Trophoblast cell (in vitro differentiated cells and primary cell): ENCODE measurements around the gene ZACN.

Source experiments
- DNase-seq, 2 donors: peaks; one replicate each; pipeline ENCODE4 v3.0.0-alpha.2; 2016
- H2AFZ ChIP-seq: 2 replicates; pipeline ENCODE4 v1.6.1; 2013; ENCODE audit warnings: low read length, moderate library complexity, mild to moderate bottlenecking; ENCODE audit not compliant: insufficient read depth, poor library complexity
- H2AK5ac ChIP-seq: 2 replicates; pipeline ENCODE4 v1.6.1; 2013; ENCODE audit warnings: mild to moderate bottlenecking, low read length
- H2BK120ac ChIP-seq: 2 replicates; pipeline ENCODE4 v1.6.1; 2013; ENCODE audit warnings: low read length, mild to moderate bottlenecking, moderate library complexity; ENCODE audit not compliant: insufficient read depth, poor library complexity
- H2BK12ac ChIP-seq: 2 replicates; pipeline ENCODE4 v1.6.1; 2013; ENCODE audit warnings: mild to moderate bottlenecking, low read length, moderate library complexity
- H2BK5ac ChIP-seq: 2 replicates; pipeline ENCODE4 v1.6.1; 2013; ENCODE audit warnings: low read length, low read depth, moderate library complexity, mild to moderate bottlenecking; ENCODE audit not compliant: poor library complexity
- H3K14ac ChIP-seq: 2 replicates; pipeline ENCODE4 v1.6.1; 2013; ENCODE audit warnings: mild to moderate bottlenecking, low read length
- H3K18ac ChIP-seq: 2 replicates; pipeline ENCODE4 v1.6.1; 2013; ENCODE audit warnings: mild to moderate bottlenecking, low read length
- H3K23ac ChIP-seq: 2 replicates; pipeline ENCODE4 v1.6.1; 2013; ENCODE audit warnings: low read length
- H3K27ac ChIP-seq: 2 replicates; pipeline ENCODE4 v1.5.1; 2013; ENCODE audit warnings: low read depth, mild to moderate bottlenecking, inconsistent platforms, low read length, moderate library complexity
- H3K27me3 ChIP-seq: 2 replicates; pipeline ENCODE4 v1.6.1; 2013; ENCODE audit warnings: inconsistent platforms, mild to moderate bottlenecking, low read length, moderate library complexity; ENCODE audit not compliant: insufficient read depth
- H3K36me3 ChIP-seq, 2 experiments: 1 replicate in 1 of 2; 2 replicates in 1 of 2; pipeline ENCODE4 v1.6.1; 2013; ENCODE audit warnings: low read length in 2 of 2, mild to moderate bottlenecking in 2 of 2, moderate library complexity in 1 of 2; ENCODE audit not compliant: insufficient read depth in 2 of 2, control insufficient read depth in 1 of 2
- H3K4ac ChIP-seq: 2 replicates; pipeline ENCODE4 v1.6.1; 2013; ENCODE audit warnings: low read depth, mild to moderate bottlenecking, low read length, moderate library complexity
- H3K4me1 ChIP-seq, 2 experiments: 1 replicate in 1 of 2; 2 replicates in 1 of 2; pipeline ENCODE4 v1.6.1; 2013; ENCODE audit warnings: low read length in 2 of 2, mild to moderate bottlenecking in 2 of 2, moderate library complexity in 1 of 2; ENCODE audit not compliant: insufficient read depth in 2 of 2, control insufficient read depth in 1 of 2
- H3K4me2 ChIP-seq: 2 replicates; pipeline ENCODE4 v1.6.1; 2013; ENCODE audit warnings: inconsistent platforms, mild to moderate bottlenecking, low read length, moderate library complexity
- H3K4me3 ChIP-seq: 2 replicates; pipeline ENCODE4 v1.5.1; 2013; ENCODE audit warnings: mild to moderate bottlenecking, low read depth, low read length, inconsistent platforms
- H3K79me1 ChIP-seq: one replicate; pipeline ENCODE4 v1.6.1; 2013; ENCODE audit warnings: low read length
- H3K79me2 ChIP-seq: 2 replicates; pipeline ENCODE4 v1.6.1; 2013; ENCODE audit warnings: low read length, mild to moderate bottlenecking; ENCODE audit not compliant: control insufficient read depth, insufficient read depth, poor library complexity
- H3K9ac ChIP-seq: 2 replicates; pipeline ENCODE4 v1.6.1; 2013; ENCODE audit warnings: mild to moderate bottlenecking, low read length
- H3K9me3 ChIP-seq: 2 replicates; pipeline ENCODE4 v1.6.1; 2013; ENCODE audit warnings: low read depth, mild to moderate bottlenecking, control low read depth, inconsistent platforms, low read length; ENCODE audit not compliant: insufficient read depth
- H4K12ac ChIP-seq: 2 replicates; pipeline ENCODE4 v1.6.1; 2013; ENCODE audit warnings: low read depth, mild to moderate bottlenecking, low read length, moderate library complexity
- H4K8ac ChIP-seq: 2 replicates; pipeline ENCODE4 v1.6.1; 2013; ENCODE audit warnings: low read depth, mild to moderate bottlenecking, low read length, moderate library complexity
- H4K91ac ChIP-seq: one replicate; pipeline ENCODE4 v1.6.1; 2013; ENCODE audit warnings: low read depth, mild to moderate bottlenecking, low read length, moderate library complexity
- WGBS: extraction: QIAGEN DNeasy Blood & Tissue Kit; methylation state at CpG from one replicate; pipeline ENCODE4 v1.1.7; 2013; ENCODE audit warnings: missing lambda C conversion rate; ENCODE audit not compliant: insufficient read length, insufficient coverage; ENCODE audit errors: extremely low coverage; 5-methylcytosine and 5-hydroxymethylcytosine counted together

Gene ZACN

DNA sequence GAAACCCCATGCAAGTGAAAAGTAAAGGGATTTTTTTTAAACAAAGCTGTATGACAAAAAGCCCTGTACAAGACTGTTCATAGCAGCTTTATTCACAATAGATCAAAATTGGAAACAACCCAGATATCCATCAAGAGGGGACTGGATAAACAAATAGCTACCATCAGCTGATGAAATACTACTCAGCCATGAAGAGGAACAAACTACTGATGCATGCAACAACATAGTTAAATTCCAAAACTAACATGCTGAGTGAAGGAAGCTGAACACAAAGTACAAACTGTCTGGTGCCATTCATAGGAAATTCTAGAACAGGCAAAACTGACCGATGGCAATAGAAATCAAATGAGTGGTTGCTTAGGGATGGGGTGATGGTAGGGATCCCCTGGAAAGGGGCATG, 46.9 kb downstream of the ZACN start:
- DNase-seq = no peak
- no peak overlapping the region for H3K14ac ChIP-seq
- no CpG with 5 or more reads among the region's 1 CpG for WGBS

DNA sequence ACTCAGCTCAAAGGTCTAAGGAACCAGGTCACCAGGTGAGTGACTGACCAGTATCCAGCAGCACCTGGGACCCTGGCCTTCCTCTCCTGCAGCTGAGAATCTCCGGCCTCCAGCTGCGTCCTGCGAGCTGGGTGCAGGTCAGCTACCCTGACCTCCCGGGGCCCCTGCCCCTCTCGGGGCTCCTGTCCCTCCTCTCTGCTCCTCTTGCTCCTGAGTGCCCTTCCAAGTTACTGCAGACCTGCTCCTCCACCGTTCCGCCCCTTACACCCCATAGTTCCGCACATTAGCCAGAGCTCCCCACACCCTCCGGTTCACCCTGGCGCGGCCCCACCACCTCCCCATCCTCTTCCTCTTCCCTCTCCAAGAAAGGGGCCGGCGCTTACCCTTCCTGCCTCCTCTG, 51.5 kb downstream of the ZACN start:
- no CpG with 5 or more reads among the region's 13 CpGs for WGBS
- H3K4ac ChIP-seq = no peak overlapping the region
- no peak overlapping the region for H3K9ac ChIP-seq
- no peaks in the 10 kb centered on the region for H3K36me3 ChIP-seq
- peaks cover 5% of the 10 kb centered on the region for H3K79me1 ChIP-seq
- H2BK5ac ChIP-seq = no peak overlapping the region
- no peak overlapping the region for H4K91ac ChIP-seq
- H3K14ac ChIP-seq = no peak overlapping the region
- H3K27ac ChIP-seq = no peak overlapping the region
- H3K4me2 ChIP-seq = no peak overlapping the region
- H3K4me1 ChIP-seq = peaks cover 12 to 13% of the 10 kb centered on the region in 2 experiments
- H3K27me3 ChIP-seq = peaks cover 7% of the 10 kb centered on the region
- peaks cover 2% of the 10 kb centered on the region for H3K9me3 ChIP-seq
- no peak overlapping the region for H3K23ac ChIP-seq
- no peak overlapping the region for H2BK120ac ChIP-seq
- no peaks in the 10 kb centered on the region for H3K79me2 ChIP-seq
- H4K12ac ChIP-seq = no peak overlapping the region
- no peak overlapping the region for H2AFZ ChIP-seq
- H4K8ac ChIP-seq = no peak overlapping the region
- H3K18ac ChIP-seq = no peak overlapping the region
- H2AK5ac ChIP-seq = no peak overlapping the region
- H2BK12ac ChIP-seq = no peak overlapping the region
- no peak for DNase-seq
- no peak overlapping the region for H3K4me3 ChIP-seq

More for the DNA sequence above, 46.9 kb downstream of the ZACN start:
- no peaks in the 10 kb centered on the region for H3K27me3 ChIP-seq
- no peaks in the 10 kb centered on the region for H3K79me2 ChIP-seq
- no peak overlapping the region for H2BK120ac ChIP-seq
- H4K91ac ChIP-seq = no peak overlapping the region
- no peak overlapping the region for H3K27ac ChIP-seq
- no peak overlapping the region for H3K4me3 ChIP-seq
- H2AFZ ChIP-seq = no peak overlapping the region
- H3K4me1 ChIP-seq = peaks cover 0 to 8% of the 10 kb centered on the region in 2 experiments
- no peak overlapping the region for H3K9ac ChIP-seq
- H4K8ac ChIP-seq = no peak overlapping the region
- no peak overlapping the region for H3K18ac ChIP-seq
- no peak overlapping the region for H3K4me2 ChIP-seq
- H3K36me3 ChIP-seq = no peaks in the 10 kb centered on the region
- no peak overlapping the region for H2AK5ac ChIP-seq
- no peak overlapping the region for H2BK12ac ChIP-seq
- H3K23ac ChIP-seq = no peak overlapping the region
- H3K4ac ChIP-seq = no peak overlapping the region
- no peak overlapping the region for H2BK5ac ChIP-seq
- H4K12ac ChIP-seq = no peak overlapping the region
- peaks cover 8% of the 10 kb centered on the region for H3K79me1 ChIP-seq
- peaks cover 2% of the 10 kb centered on the region for H3K9me3 ChIP-seq

DNA sequence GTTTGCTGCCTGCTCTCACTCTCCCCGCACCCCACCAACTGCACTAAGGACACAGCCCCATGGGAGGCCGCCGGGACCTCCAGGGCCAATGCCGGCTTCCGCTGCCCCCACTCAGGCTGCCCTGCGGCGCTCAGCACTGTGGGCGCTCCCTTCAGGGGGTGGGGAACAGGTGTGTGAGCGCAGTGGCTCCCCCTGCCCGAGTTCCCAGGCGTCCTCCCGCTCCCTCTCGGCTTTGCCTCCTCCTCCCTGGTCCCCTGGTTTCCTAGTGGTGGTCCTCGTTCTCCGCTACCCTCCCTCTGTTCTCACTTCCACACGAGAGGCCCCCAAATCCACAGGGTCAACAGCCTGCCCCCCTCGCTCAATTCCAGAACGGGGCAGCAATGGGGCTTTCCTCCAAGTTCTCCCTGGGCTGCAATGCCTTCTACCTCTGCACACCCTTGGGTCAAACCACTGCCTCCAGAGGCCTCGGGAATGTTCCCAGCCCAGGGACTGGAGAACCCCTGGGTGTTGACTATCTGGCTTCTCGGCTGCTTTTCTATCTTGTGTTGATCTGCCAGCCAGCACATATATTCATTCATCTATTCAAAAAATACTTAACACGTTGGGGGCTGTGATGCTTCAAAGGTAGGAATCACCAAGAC, 52.2 kb downstream of the ZACN start:
- H3K27ac ChIP-seq = no peak overlapping the region
- no peak overlapping the region for H3K4me3 ChIP-seq
- peaks cover 12 to 13% of the 10 kb centered on the region in 2 experiments for H3K4me1 ChIP-seq
- H3K79me1 ChIP-seq = peaks cover 5% of the 10 kb centered on the region
- H3K23ac ChIP-seq = no peak overlapping the region
- no CpG with 5 or more reads among the region's 21 CpGs for WGBS
- H4K8ac ChIP-seq = no peak overlapping the region
- no peak overlapping the region for H3K18ac ChIP-seq
- no peak overlapping the region for H2AFZ ChIP-seq
- DNase-seq = no peak
- H3K9ac ChIP-seq = no peak overlapping the region
- no peak overlapping the region for H2BK5ac ChIP-seq
- H4K12ac ChIP-seq = no peak overlapping the region
- no peak overlapping the region for H2BK12ac ChIP-seq
- H3K9me3 ChIP-seq = peaks cover 2% of the 10 kb centered on the region
- H2BK120ac ChIP-seq = no peak overlapping the region
- no peaks in the 10 kb centered on the region for H3K36me3 ChIP-seq
- H3K4ac ChIP-seq = no peak overlapping the region
- H3K79me2 ChIP-seq = no peaks in the 10 kb centered on the region
- peaks cover 13% of the 10 kb centered on the region for H3K27me3 ChIP-seq
- no peak overlapping the region for H2AK5ac ChIP-seq
- H4K91ac ChIP-seq = no peak overlapping the region
- no peak overlapping the region for H3K4me2 ChIP-seq
- H3K14ac ChIP-seq = no peak overlapping the region

DNA sequence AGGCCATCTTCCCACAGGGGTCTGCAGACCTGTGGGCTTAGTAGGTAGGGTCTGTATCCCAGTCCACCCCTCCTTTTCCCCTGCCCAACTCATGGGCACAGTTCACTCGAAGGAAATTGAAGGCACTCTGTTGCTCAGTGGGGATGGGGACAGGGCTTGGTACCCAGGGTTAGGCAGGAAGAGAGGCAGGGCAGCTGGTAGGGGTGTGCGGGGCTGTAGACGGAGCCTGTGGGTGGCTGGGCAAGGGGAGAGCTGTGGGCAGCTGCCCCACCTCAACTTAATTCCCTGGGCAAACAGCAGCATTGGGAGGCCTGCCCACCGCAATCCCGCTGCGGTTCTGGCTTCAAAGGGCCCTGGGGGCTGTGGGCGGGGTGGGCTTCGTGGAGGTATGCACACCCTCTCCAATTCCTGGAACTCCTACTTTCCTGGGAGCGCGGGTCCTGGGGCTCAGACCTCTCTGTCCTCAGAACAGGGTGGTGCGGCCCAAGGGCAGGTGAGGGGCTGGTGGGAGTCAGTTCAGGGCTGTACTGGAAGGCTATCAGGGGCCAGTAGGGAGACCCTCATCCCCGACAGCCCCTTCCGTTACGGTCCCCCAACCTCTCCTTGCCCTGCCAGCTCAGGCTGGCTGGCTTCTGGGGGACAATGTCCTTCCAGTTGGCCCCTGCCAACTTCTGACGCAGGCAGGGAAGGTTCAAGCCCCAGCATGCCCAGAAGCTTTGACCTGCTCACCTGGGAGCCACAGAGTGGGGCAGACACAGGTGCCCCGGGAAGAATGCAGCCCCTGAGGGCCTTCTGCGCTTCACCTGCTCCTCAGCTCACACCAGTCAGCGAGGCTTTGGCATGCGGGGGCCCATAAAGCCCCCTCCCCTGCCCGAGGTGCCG, 53.0 kb downstream of the ZACN start:
- Histone ChIP-seq H3K27me3 (peaks cover 20% of the 10 kb centered on the region), H4K8ac (peak overlapping the region; percentile 13), H3K79me1 (peaks cover 5% of the 10 kb centered on the region), H3K4me1 (peaks cover 12 to 13% of the 10 kb centered on the region in 2 experiments), H3K23ac (no peak overlapping the region), H3K4me2 (no peak overlapping the region), H3K4ac (no peak overlapping the region), H4K91ac (peak overlapping the region; percentile 70), H2AK5ac (peak overlapping the region; percentile 24), H3K18ac (no peak overlapping the region), H3K9ac (no peak overlapping the region), H2BK12ac (peak overlapping the region; percentile 3), H2AFZ (peak overlapping the region; percentile 26), H3K27ac (no peak overlapping the region), H3K4me3 (no peak overlapping the region), H2BK120ac (peak overlapping the region; percentile 49), H3K14ac (peak overlapping the region; percentile 22), H3K79me2 (no peaks in the 10 kb centered on the region), H2BK5ac (peak overlapping the region; percentile 16), H3K9me3 (peaks cover 2% of the 10 kb centered on the region), H3K36me3 (no peaks in the 10 kb centered on the region), H4K12ac (peak overlapping the region; percentile 6)
- no peak for DNase-seq
- WGBS = no CpG with 5 or more reads among the region's 21 CpGs
